C4-2B (cell line): ENCODE measurements around the gene ZER1.

Source experiments
- CTCF ChIP-seq: fragments of 450-650 bp; conservative IDR thresholded peaks from 2 replicates; pipeline ENCODE4 v1.5.1; 2017; ENCODE audit warnings: mild to moderate bottlenecking
- ZFX ChIP-seq: fragments of 450-650 bp; IDR thresholded peaks from 2 replicates; pipeline ENCODE4 v1.6.1; 2017

DNA sequence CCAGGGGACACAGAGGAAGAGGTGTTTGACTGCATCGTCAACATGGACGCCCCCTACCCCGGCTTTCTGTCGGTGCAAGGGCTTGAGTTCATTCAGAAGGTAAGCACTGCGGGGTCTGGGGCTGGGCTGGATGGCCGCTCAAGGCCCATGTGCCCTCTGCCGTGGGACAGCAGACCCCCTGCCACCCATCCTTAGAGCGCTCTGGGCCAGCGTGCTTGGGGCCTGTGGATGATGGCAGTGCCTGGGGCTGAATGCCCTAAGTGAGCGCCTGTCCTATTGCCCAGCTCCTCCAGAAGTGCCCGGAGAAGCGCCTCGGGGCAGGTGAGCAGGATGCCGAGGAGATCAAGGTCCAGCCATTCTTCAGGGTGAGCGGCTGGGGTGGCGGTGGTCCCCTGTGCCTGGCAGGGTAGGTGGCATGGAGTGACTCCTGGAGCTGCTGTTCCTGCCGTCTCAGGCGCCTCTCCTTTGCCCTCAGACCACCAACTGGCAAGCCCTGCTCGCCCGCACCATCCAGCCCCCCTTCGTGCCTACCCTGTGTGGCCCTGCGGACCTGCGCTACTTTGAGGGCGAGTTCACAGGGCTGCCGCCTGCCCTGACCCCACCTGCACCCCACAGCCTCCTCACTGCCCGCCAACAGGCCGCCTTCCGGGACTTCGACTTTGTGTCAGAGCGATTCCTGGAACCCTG is 51.7 kb downstream of the ZER1 start:
- TF ChIP-seq CTCF (no peak), ZFX (no peak)
